HG03439 (cell line): ENCODE results near the gene PKP3.
A peak's percentile ranks its signal among the peaks of the same experiment; 100 is the strongest.
"Not testable (repeated sequence)": the region's sequence is repeated elsewhere in the genome, so short reads cannot be mapped to it uniquely, and the experiment has no call there.

ENCODE experiments used
- ATAC-seq: cut with Tn5 transposase; IDR thresholded peaks from one replicate; pipeline ENCODE4 v1.9.1; 2021; ENCODE audit warnings: mild to moderate bottlenecking, moderate library complexity; ENCODE audit not compliant: unreplicated experiment

PKP3 gene

GRCh38 chr11:393219-394033 is 583 bp upstream of the PKP3 start:
- no peak for ATAC-seq

- no peak for ATAC-seq
Observed at GRCh38 chr11:394858-395655, 1.0 kb downstream of the PKP3 start.

- no peak for ATAC-seq
Observed at GRCh38 chr11:395866-396265, 1.9 kb downstream of the PKP3 start.

GRCh38 chr11:396511-396947 is 2.5 kb downstream of the PKP3 start:
- no peak for ATAC-seq

- ATAC-seq = peak; percentile 73
Observed at GRCh38 chr11:396948-397548, 3.0 kb downstream of the PKP3 start.

DNA sequence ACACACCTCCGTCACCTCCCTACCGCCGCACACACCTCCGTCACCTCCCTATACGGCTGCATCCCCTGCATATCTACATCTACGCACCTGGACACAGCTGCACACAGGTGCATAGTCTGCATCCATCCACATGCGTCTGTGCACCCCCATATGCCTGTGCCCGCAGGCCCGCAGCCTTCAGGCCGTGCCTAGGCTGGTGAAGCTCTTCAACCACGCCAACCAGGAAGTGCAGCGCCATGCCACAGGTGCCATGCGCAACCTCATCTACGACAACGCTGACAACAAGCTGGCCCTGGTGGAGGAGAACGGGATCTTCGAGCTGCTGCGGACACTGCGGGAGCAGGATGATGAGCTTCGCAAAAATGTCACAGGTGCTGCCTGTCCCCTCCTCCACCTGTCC is 4.8 kb downstream of the PKP3 start:
- no peak for ATAC-seq

- ATAC-seq = no peak
Observed at GRCh38 chr11:399731-400211, 5.8 kb downstream of the PKP3 start.

DNA sequence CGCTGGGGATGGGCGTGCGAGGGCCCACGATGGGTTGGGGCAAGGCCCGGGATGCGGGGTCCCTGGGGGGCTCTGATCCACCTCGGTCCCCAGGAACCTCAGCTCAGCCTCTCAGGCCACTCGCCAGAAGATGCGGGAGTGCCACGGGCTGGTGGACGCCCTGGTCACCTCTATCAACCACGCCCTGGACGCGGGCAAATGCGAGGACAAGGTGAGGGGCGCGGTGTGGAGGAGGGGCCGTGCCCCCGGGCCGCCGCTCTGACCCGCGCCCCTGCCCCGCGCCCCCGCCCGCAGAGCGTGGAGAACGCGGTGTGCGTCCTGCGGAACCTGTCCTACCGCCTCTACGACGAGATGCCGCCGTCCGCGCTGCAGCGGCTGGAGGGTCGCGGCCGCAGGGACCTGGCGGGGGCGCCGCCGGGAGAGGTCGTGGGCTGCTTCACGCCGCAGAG is 6.3 kb downstream of the PKP3 start:
- ATAC-seq = no peak

- not testable (repeated sequence) for ATAC-seq
Observed at GRCh38 chr11:401196-401595, 7.2 kb downstream of the PKP3 start.

DNA sequence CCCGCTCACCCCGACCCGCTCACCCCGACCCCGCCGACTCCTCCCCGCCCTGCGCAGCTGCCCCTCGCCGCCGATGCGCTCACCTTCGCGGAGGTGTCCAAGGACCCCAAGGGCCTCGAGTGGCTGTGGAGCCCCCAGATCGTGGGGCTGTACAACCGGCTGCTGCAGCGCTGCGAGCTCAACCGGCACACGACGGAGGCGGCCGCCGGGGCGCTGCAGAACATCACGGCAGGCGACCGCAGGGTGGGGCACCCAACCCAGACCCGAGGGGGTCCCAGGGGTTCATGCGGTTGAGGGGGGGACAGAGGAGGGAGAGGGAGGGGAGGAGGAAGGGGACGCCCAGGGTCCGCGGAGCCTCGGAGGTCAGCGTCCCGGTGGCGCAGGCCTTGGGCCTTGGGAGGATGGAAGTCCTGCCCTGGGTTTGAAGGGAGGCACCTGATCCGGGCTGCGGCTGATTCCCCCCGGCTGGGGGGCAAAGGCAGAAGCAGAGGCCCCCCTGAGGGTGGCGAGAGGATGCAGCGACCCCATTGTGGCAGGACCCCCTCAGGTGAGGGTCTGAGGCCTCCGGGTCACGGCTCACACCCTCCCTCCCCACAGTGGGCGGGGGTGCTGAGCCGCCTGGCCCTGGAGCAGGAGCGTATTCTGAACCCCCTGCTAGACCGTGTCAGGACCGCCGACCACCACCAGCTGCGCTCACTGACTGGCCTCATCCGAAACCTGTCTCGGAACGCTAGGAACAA is 9.2 kb downstream of the PKP3 start:
- no peak for ATAC-seq

DNA sequence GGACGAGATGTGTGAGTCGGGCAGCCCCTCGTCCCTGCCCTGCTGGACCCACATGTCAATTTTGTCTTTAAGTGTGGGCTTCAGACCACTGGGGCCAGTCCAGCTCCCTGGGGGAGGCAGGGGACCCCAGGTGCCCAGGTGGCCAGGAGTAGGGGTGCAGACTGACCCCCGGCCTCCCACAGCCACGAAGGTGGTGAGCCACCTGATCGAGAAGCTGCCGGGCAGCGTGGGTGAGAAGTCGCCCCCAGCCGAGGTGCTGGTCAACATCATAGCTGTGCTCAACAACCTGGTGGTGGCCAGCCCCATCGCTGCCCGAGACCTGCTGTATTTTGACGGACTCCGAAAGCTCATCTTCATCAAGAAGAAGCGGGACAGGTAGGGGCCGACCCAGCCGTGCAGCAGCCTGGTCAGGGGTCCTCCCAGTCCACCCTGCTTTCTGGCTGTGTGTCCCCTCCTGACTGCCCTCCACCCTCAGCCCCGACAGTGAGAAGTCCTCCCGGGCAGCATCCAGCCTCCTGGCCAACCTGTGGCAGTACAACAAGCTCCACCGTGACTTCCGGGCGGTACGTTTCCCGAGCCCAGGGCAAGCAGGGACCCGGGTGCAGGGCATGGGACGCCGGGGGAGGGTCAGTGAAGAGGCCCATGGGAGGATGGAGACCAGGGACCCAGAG is 9.9 kb downstream of the PKP3 start:
- ATAC-seq = no peak

DNA sequence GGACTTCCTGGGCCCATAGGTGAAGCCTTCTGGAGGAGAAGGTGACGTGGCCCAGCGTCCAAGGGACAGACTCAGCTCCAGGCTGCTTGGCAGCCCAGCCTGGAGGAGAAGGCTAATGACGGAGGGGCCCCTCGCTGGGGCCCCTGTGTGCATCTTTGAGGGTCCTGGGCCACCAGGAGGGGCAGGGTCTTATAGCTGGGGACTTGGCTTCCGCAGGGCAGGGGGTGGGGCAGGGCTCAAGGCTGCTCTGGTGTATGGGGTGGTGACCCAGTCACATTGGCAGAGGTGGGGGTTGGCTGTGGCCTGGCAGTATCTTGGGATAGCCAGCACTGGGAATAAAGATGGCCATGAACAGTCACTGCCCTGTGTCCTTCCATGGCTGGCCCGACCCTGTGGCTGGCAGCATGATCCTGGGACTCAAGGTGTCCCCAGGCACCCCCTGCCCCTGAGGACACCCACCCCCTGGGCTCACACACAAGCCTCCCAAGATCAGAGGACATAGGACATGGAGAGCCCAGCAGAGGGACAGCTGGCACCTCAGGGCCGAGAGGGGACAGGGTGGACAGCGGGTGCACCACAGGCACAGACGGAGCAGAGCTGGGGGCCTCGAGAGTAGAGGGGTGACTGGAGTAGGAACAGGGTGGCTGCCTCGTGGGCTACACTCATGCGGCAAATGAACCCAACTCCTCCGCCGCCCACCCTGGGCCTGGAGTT is 10.7 kb downstream of the PKP3 start:
- ATAC-seq = no peak

DNA sequence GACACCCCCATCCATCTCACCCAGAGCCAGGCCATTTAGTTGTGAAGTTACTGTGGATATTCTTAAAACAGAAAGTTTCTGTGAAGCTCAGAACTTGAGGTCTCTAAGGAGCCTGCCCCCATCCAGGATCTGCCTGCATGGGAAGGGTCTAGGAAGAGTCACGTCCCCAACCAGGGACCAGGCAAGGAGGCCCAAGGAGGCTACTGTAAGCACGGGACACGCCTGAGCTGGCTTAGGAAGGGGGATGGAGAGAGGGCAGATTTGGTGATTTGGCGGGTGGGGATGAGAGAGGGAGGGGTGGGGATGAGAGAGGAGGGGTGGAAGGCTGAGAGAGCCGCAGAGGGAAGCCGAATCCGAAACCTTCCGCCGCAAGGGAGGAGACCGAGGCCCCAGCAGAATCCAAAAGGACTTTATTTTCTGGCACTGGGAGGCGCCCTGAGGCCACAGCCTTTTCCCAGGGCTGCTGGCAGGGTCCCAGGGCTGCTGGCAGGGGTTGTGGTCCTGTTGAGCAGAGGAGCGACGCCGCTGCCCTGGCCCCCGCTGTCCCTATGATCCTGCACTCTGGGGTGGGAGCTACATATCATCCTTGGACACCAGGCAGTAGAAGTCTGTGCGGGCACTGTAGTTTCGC is 11.4 kb downstream of the PKP3 start:
- no peak for ATAC-seq

DNA sequence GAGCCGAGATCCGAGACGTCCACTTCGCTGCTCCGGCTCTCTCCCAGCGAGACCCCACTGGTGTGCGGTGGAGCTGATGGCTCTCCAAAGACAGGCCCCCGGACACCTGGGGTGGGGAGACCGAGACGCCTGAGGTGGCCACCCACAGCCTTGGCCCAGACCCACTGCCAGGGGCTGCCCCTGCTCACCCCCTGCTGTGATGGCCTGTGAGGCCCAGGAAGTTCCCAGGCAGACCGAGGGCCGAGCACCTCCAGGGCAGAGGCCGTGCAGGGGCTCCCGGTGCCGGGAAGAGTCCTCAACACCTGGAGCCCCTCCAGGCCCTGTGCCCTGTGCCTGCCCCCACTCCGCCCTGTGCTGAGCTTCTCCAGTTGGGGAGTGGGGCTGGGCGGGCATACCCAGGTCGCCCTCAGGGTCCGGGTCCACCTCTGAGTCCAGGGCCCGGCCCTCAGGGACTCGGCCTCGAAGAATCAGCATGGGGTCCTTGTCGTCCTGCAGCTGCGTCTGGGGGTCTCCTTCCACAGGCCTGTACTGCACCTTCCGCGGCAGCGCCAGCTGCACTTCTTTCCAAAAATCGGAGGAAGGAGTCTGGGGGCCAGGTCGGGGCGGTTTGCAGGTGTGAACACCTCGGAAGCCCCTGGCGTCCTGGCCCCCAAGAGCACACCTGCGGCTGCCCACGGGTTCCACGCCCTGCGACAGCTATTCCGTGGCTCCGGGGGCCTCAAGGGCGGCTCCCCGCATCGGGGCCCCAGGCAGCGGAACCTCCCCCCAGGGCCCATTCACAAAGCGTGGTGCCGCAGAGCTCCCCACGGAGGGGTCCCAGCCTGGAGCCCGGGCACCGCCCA is 12.2 kb downstream of the PKP3 start:
- no peak for ATAC-seq

- ATAC-seq = peak; percentile 62
Observed at GRCh38 chr11:406796-407650, 13.0 kb downstream of the PKP3 start.

GRCh38 chr11:407651-408123 is 13.7 kb downstream of the PKP3 start:
- no peak for ATAC-seq
